Liver (tissue), 9 donors: Measurements from ENCODE around the gene SHLD2. TPM values are rescaled to one million over a fixed set of nuclear protein-coding genes. Genes with fewer than 3 reads are reported as not detected.
"Not testable (repeated sequence)": the region's sequence is repeated elsewhere in the genome, so short reads cannot be mapped to it uniquely, and the experiment has no call there.

ENCODE experiments used
- DNase-seq: peaks from one replicate; pipeline ENCODE4 v3.0.0-alpha.2; 2017; ENCODE audit warnings: low spot score
- H3K27ac ChIP-seq, 2 donors: one replicate each; pipeline ENCODE4 v1.7.0; 2013; ENCODE audit warnings: inconsistent platforms in 2 of 2, low read length in 2 of 2, control low read depth in 1 of 2, low read depth in 1 of 2, mild to moderate bottlenecking in 1 of 2
- H3K27me3 ChIP-seq, 4 donors: one replicate each; pipeline versions ENCODE4 v1.6.1 to v1.7.0; 2013; ENCODE audit warnings: low read length in 3 of 4, inconsistent platforms in 1 of 4, mild to moderate bottlenecking in 1 of 4, moderate library complexity in 1 of 4; ENCODE audit not compliant: control insufficient read depth in 4 of 4, insufficient read depth in 4 of 4
- H3K36me3 ChIP-seq, 4 donors: one replicate each; pipeline versions ENCODE4 v1.6.1 to v1.7.0; 2013; ENCODE audit warnings: low read length in 3 of 4, mild to moderate bottlenecking in 3 of 4, low read depth in 1 of 4, moderate library complexity in 1 of 4; ENCODE audit not compliant: control insufficient read depth in 4 of 4, insufficient read depth in 3 of 4
- H3K4me1 ChIP-seq, 4 donors: one replicate each; pipeline versions ENCODE4 v1.6.1 to v1.7.0; 2013; ENCODE audit warnings: low read length in 3 of 4, mild to moderate bottlenecking in 3 of 4, moderate library complexity in 1 of 4; ENCODE audit not compliant: control insufficient read depth in 4 of 4, insufficient read depth in 4 of 4
- H3K4me3 ChIP-seq, 3 donors: one replicate each; pipeline versions ENCODE4 v1.6.1 to v1.7.0; 2013; ENCODE audit warnings: low read length in 3 of 3, control low read depth in 1 of 3, low read depth in 1 of 3, mild to moderate bottlenecking in 1 of 3
- H3K9ac ChIP-seq, 2 donors: one replicate each; pipeline ENCODE4 v1.7.0; 2013; ENCODE audit warnings: low read length in 2 of 2, mild to moderate bottlenecking in 2 of 2, moderate library complexity in 2 of 2, control low read depth in 1 of 2, low read depth in 1 of 2
- H3K9me3 ChIP-seq, 4 donors: one replicate each; pipeline versions ENCODE4 v1.6.1 to v1.7.0; 2013; ENCODE audit warnings: low read length in 3 of 4; ENCODE audit not compliant: control insufficient read depth in 4 of 4
- HNF4A ChIP-seq, 2 donors: conservative IDR thresholded peaks; 2 replicates each; pipeline ENCODE4 v1.6.1; 2016; ENCODE audit warnings: antibody characterized with exemption in 2 of 2, mild to moderate bottlenecking in 2 of 2
- JUND ChIP-seq, 2 donors: IDR thresholded peaks; 2 replicates each; pipeline ENCODE4 v1.6.1; 2016; ENCODE audit warnings: antibody characterized with exemption in 2 of 2
- RXRA ChIP-seq, 2 donors: IDR thresholded peaks; 2 replicates each; pipeline ENCODE4 v1.6.1; 2017 to 2018; ENCODE audit warnings: antibody characterized with exemption in 2 of 2, mild to moderate bottlenecking in 1 of 2
- SP1 ChIP-seq: IDR thresholded peaks from 2 replicates; pipeline ENCODE4 v1.6.1; 2018; ENCODE audit warnings: antibody characterized with exemption, mild to moderate bottlenecking
- WGBS: extraction: QIAGEN DNeasy Blood & Tissue Kit; methylation state at CpG from one replicate; pipeline ENCODE4 v1.1.7; 2013; 5-methylcytosine and 5-hydroxymethylcytosine counted together
- polyA plus RNA-seq, 2 donors: library from polyadenylated mRNA; stranded (reverse) in 1 of 2; unstranded in 1 of 2; fragments of 200-250 nt in 1 of 2; fragments of >200 nt in 1 of 2; fragmentation: Nextera tagmentation in 1 of 2; extraction: Ambion mirVana in 1 of 2; gene quantifications; one replicate each; pipeline versions ENCODE4 v1.2.1 to v1.2.3, GENCODE V29; 2013 to 2015
- total RNA-seq, 2 donors: library from RNA; depleted of rRNA; stranded (reverse); fragments of >200 nt; gene quantifications; one replicate each; pipeline ENCODE4 v1.2.3, GENCODE V29; 2014
- donor health status: healthy.
- donor health status: healthy.
- donor health status: healthy.
- donor health status: healthy.
- donor health status: healthy.

SHLD2 gene
- total and polyA plus RNA-seq, 4 donors: 11.7 to 39.5 (median 24.9) TPM

DNA sequence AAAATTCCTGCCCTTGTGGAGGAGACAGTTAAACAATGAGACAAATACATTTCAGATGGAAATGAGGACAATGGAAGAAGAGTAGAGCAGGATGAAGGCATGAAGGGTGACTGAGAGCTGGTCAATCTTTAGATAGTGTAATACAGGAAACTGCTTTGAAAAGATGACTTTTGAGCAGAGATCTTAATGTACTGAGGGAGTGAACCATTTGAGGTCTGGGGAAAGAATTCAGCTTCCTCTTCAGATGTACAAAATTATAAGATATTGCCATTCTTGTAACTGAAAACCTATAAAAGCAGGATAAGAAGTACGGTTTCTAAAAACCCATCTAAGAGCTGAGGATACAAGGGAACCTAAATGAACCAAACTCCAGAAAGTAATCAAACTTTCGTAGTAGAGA lies 38.9 kb downstream of the SHLD2 start:
- not testable (repeated sequence) for H3K9ac ChIP-seq, H3K4me3 ChIP-seq, H3K27me3 ChIP-seq, H3K36me3 ChIP-seq, DNase-seq, H3K9me3 ChIP-seq, H3K27ac ChIP-seq, H3K4me1 ChIP-seq
- WGBS: 85% methylated on average over 2 of the region's 2 CpGs

GRCh38 chr10:87134440-87134839 lies 39.4 kb downstream of the SHLD2 start:
- not testable (repeated sequence) for H3K9ac ChIP-seq, H3K4me3 ChIP-seq, H3K27ac ChIP-seq, H3K4me1 ChIP-seq, H3K27me3 ChIP-seq, H3K9me3 ChIP-seq, H3K36me3 ChIP-seq, DNase-seq
- 35% methylated on average over 2 of the region's 2 CpGs for WGBS
- TF ChIP-seq RXRA (IDR thresholded peaks at IDR 0.05) (peak in 1 of 2 donors; percentile 22), SP1 (peak; percentile 12)

DNA sequence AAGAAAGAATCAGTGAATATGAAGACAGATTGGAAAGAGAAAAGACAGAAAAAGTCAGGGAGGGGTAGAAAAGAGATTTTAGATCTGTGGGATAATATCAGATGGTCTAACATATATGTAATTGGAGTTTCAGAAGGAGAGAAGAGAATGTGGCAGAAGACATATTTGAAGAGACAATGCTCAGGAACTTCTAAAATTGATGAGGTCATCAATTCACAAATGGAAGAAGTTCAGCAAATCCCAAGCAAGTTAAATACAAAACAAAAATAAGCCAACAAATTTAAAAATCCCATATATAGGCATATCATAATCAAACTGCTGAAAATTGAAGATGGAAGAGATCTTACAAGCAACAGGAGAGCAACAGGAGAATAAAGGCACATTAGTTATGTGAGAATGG lies 42.5 kb downstream of the SHLD2 start:
- H3K36me3 ChIP-seq, DNase-seq, H3K4me3 ChIP-seq, H3K27ac ChIP-seq, H3K9me3 ChIP-seq, H3K9ac ChIP-seq, H3K4me1 ChIP-seq, H3K27me3 ChIP-seq: not testable (repeated sequence)

- not testable (repeated sequence) for H3K9me3 ChIP-seq, H3K36me3 ChIP-seq, H3K4me1 ChIP-seq, H3K27me3 ChIP-seq, DNase-seq, H3K4me3 ChIP-seq, H3K9ac ChIP-seq
- TF ChIP-seq HNF4A (conservative IDR thresholded peaks at IDR 0.05) (peak in 1 of 2 donors; percentile 32), JUND (IDR thresholded peaks at IDR 0.05) (peak in 1 of 2 donors; percentile 18)
- H3K27ac ChIP-seq: peak overlapping the region in 1 of 2 donors; percentile 13
- 46% methylated on average over 4 of the region's 5 CpGs for WGBS
These were observed 47.5 kb downstream of the SHLD2 start for GRCh38 chr10:87142230-87143108.

DNA sequence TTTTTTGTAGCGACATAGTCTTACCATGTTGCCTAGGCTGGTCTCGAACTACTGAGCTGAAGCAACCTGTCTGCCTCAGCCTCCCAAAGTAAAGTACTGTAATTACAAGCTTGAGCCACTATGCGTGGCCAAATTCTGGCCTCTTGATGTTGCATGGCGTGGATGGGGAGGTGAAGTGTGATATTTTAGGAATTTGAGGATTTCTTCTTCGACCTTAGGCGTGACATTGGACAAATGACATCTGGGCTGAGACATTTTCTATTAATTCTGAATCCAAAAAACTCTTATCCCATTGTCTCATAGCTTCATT lies 48.1 kb downstream of the SHLD2 start:
- WGBS: 89% methylated on average over 6 of the region's 6 CpGs
- peak overlapping the region; percentile 13 to 42 for H3K27ac ChIP-seq
- not testable (repeated sequence) for H3K9ac ChIP-seq, H3K27me3 ChIP-seq, H3K36me3 ChIP-seq, H3K4me1 ChIP-seq, H3K9me3 ChIP-seq, H3K4me3 ChIP-seq, DNase-seq
